Ovary (tissue), 9 donors: ENCODE data around the gene PRIMA1. TPM values are rescaled to one million over a fixed set of nuclear protein-coding genes. Genes with fewer than 3 reads are reported as not detected.

Experiments
- DNase-seq, 5 donors: peaks; one replicate each; pipeline ENCODE4 v3.0.0-alpha.2; 2019 to 2020
- H3K27ac ChIP-seq, 2 donors: fragments of 200-600 bp; one replicate each; pipeline versions ENCODE4 v1.5.1 to v1.8.0; 2019 to 2022
- H3K27me3 ChIP-seq: fragments of 200-600 bp; one replicate; pipeline ENCODE4 v1.8.0; 2022
- H3K36me3 ChIP-seq: fragments of 200-600 bp; sonication (generic); one replicate; pipeline ENCODE4 v1.5.1; 2019
- H3K4me1 ChIP-seq: one replicate; pipeline ENCODE4 v1.8.1; 2013; ENCODE audit warnings: mild to moderate bottlenecking, moderate library complexity; ENCODE audit not compliant: insufficient read depth
- H3K4me3 ChIP-seq: fragments of 200-600 bp; sonication (generic); one replicate; pipeline ENCODE4 v1.5.1; 2017
- H3K9me3 ChIP-seq, 2 donors: fragments of 200-600 bp in 1 of 2; sonication (generic) in 1 of 2; one replicate each; pipeline versions ENCODE4 v1.5.1 to v1.8.1; 2013 to 2019; ENCODE audit warnings: mild to moderate bottlenecking in 1 of 2, moderate library complexity in 1 of 2
- EP300 ChIP-seq: sonication (generic); formaldehyde crosslinking; IDR thresholded peaks from one replicate; pipeline ENCODE4 v1.6.1; 2017; ENCODE audit warnings: antibody characterized with exemption
- POLR2A ChIP-seq: fragments of 450-650 bp; IDR thresholded peaks from one replicate; pipeline ENCODE4 v1.6.1; 2017; ENCODE audit warnings: antibody characterized with exemption, mild to moderate bottlenecking, moderate library complexity
- WGBS, 3 donors: extraction: QIAGEN DNeasy Blood & Tissue Kit in 1 of 3; methylation state at CpG; one replicate each; pipeline versions ENCODE4 v1.1.5 to v1.1.7; 2013 to 2017; 5-methylcytosine and 5-hydroxymethylcytosine counted together
- intact Hi-C, 4 donors: fragments of 100-400 bp; cut with DNase I; formaldehyde crosslinking; loops; one replicate each; pipeline versions ENCODE4 v1.11.0 to v1.15.1; 2022 to 2023
- polyA plus RNA-seq, 2 donors: library from polyadenylated mRNA; stranded (reverse); fragments of 200-250 nt in 1 of 2; fragments of 350-450 nt in 1 of 2; fragmentation: Illumina TruSeq in 1 of 2; extraction: RNeasy Lipid Tissue Mini Kit (QIAGEN cat#74804) in 1 of 2; gene quantifications; one replicate each; pipeline ENCODE4 v1.2.3, GENCODE V29; 2013 to 2014
- total RNA-seq, 7 donors: library from RNA; depleted of rRNA in 2 of 7; stranded (reverse); fragments of >200 nt in 2 of 7; fragmentation: NEBNext Ultra II Directional in 3 of 7; extraction: Animal tissue kit (Norgen Biotek cat#: 25700) in 3 of 7; gene quantifications; one replicate each; pipeline versions ENCODE4 v1.1.0 to v1.2.4, GENCODE V29; 2016 to 2023
- TF ChIP-seq, protein P1 (sequence below), 3 donors: fragments of 450-650 bp in 2 of 3; fragments of 200-600 bp in 1 of 3; IDR thresholded peaks; one replicate each; pipeline versions ENCODE4 v1.5.1 to v1.8.0; 2016 to 2022; ENCODE audit warnings: antibody characterized with exemption in 3 of 3, mild to moderate bottlenecking in 1 of 3
- donor health status: DM: no; HTN: no; CAD: no; lungs with moderate emphysema.
- donor health status: DM: no; HTN: no; CAD: no.
- donor health status: Bipolar disorder and iron deficiency.
- donor health status: DM: yes; HTN: yes; CAD: no.
- donor health status: DM: no; HTN: no; CAD: no.
- donor health status: DM: yes; HTN: yes; CAD: no.

Gene PRIMA1
- total and polyA plus RNA-seq, 9 donors, result 2.3 to 11.5 (median 4.2) TPM

GRCh38 chr14:93712079-93712837 is 76.0 kb downstream of the PRIMA1 start:
- no peaks in the 10 kb centered on the region for H3K9me3 ChIP-seq
- no peaks in the 10 kb centered on the region for H3K27me3 ChIP-seq
- H3K36me3 ChIP-seq, result no peaks in the 10 kb centered on the region
- no peak overlapping the region for H3K4me3 ChIP-seq
- TF ChIP-seq POLR2A (no peak), EP300 (no peak)
- TF ChIP-seq, protein P1, sequence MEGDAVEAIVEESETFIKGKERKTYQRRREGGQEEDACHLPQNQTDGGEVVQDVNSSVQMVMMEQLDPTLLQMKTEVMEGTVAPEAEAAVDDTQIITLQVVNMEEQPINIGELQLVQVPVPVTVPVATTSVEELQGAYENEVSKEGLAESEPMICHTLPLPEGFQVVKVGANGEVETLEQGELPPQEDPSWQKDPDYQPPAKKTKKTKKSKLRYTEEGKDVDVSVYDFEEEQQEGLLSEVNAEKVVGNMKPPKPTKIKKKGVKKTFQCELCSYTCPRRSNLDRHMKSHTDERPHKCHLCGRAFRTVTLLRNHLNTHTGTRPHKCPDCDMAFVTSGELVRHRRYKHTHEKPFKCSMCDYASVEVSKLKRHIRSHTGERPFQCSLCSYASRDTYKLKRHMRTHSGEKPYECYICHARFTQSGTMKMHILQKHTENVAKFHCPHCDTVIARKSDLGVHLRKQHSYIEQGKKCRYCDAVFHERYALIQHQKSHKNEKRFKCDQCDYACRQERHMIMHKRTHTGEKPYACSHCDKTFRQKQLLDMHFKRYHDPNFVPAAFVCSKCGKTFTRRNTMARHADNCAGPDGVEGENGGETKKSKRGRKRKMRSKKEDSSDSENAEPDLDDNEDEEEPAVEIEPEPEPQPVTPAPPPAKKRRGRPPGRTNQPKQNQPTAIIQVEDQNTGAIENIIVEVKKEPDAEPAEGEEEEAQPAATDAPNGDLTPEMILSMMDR (IDR thresholded peaks at IDR 0.05), result no peak
- no peak overlapping the region for H3K27ac ChIP-seq
- DNase-seq, result no peak
- WGBS, 3 donors, result 45 to 76% (median 54%) methylated on average over 9 of the region's 9 CpGs
- intact Hi-C loops, result no loop called here
- no peaks in the 10 kb centered on the region for H3K4me1 ChIP-seq

- Histone ChIP-seq H3K36me3 (no peaks in the 10 kb centered on the region), H3K4me1 (no peaks in the 10 kb centered on the region), H3K27me3 (no peaks in the 10 kb centered on the region), H3K9me3 (no peaks in the 10 kb centered on the region), H3K27ac (no peak overlapping the region), H3K4me3 (no peak overlapping the region)
- TF ChIP-seq EP300 (no peak), POLR2A (no peak)
- TF ChIP-seq, protein P1 (IDR thresholded peaks at IDR 0.05), result no peak
- DNase-seq, result no peak
- 88 to 95% (median 88%) methylated on average over 4 of the region's 4 CpGs for WGBS, 3 donors
- intact Hi-C loops, result no loop called here
Observed at GRCh38 chr14:93709249-93709648, 79.0 kb downstream of the PRIMA1 start.

- DNase-seq, result no peak
- WGBS, 3 donors, result 80 to 84% (median 83%) methylated on average over 5 of the region's 5 CpGs
- intact Hi-C loops, result no loop called here
Observed at GRCh38 chr14:93708800-93709199, 79.5 kb downstream of the PRIMA1 start.

DNA sequence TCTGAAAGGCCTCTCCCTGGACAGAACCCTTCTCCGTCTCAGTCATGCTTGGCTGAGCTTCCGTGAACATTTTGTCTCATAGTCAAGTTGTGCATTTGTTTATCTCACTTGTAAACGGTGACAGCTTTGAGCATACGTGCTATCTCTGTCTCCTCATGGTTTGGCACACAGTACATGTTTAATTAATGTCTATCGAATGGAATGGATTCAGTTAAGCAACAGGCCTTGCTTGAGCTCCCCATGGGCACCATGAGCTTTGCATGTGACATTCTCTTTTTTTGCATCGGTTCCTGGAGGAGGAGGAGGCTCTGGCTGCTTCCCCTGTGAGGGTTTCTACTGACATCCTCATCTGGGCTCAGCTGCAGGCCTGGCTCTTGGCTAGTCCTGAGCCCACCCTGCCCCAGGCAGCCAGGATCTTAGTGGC is 80.0 kb downstream of the PRIMA1 start:
- Histone ChIP-seq H3K36me3 (no peaks in the 10 kb centered on the region), H3K9me3 (no peaks in the 10 kb centered on the region), H3K4me3 (no peak overlapping the region), H3K27me3 (no peaks in the 10 kb centered on the region), H3K4me1 (no peaks in the 10 kb centered on the region), H3K27ac (no peak overlapping the region)
- TF ChIP-seq, protein P1 (IDR thresholded peaks at IDR 0.05), result no peak
- TF ChIP-seq POLR2A (no peak), EP300 (no peak)
- intact Hi-C loops, result no loop called here
- 53 to 57% (median 54%) methylated on average over 6 of the region's 6 CpGs for WGBS, 3 donors
- DNase-seq, result no peak

More at GRCh38 chr14:93708800-93709199, 79.5 kb downstream of the PRIMA1 start:
- no peaks in the 10 kb centered on the region for H3K4me1 ChIP-seq
- no peaks in the 10 kb centered on the region for H3K36me3 ChIP-seq
- no peak overlapping the region for H3K27ac ChIP-seq
- no peaks in the 10 kb centered on the region for H3K27me3 ChIP-seq
- no peaks in the 10 kb centered on the region for H3K9me3 ChIP-seq
- no peak for TF ChIP-seq POLR2A
- TF ChIP-seq, protein P1 (IDR thresholded peaks at IDR 0.05), result no peak
- TF ChIP-seq EP300, result no peak
- H3K4me3 ChIP-seq, result no peak overlapping the region
